ENCODE results near the gene USH2A.

The USH2A gene

GRCh38 chr1:215865060-215865459 is 558.2 kb downstream of the USH2A start:
- H3K9me2 ChIP-seq (replicated peaks; ENCODE audit: insufficient read depth, low read length), result no peaks in the 10 kb centered on the region
- no peak overlapping the region for H3K9ac ChIP-seq (ENCODE audit: low read length)
- H2AFZ ChIP-seq (ENCODE audit: low read depth, low read length, severe bottlenecking), result no peak overlapping the region
- no peak overlapping the region for H3K4me2 ChIP-seq (ENCODE audit: low read depth, low read length, poor library complexity, severe bottlenecking)
- no peak overlapping the region for H3K27ac ChIP-seq (ENCODE audit: low read depth, low read length)
- no peaks in the 10 kb centered on the region for H4K20me1 ChIP-seq (ENCODE audit: low read depth, low read length)
- H3K36me3 ChIP-seq (ENCODE audit: low read length), result no peaks in the 10 kb centered on the region
- H3K27me3 ChIP-seq (ENCODE audit: low read length), result no peaks in the 10 kb centered on the region
- H3K79me2 ChIP-seq (ENCODE audit: insufficient read depth, low read length), result no peaks in the 10 kb centered on the region
- no peak overlapping the region for H3K4me3 ChIP-seq (ENCODE audit: insufficient read depth, low read length, poor library complexity, severe bottlenecking)
- H3K9me3 ChIP-seq (ENCODE audit: insufficient read depth, low read length), result no peaks in the 10 kb centered on the region
- H3F3A ChIP-seq (ENCODE audit: insufficient read depth), result no peaks in the 10 kb centered on the region
- TF ChIP-seq CTCF (IDR thresholded peaks at IDR 0.05; ENCODE audit: insufficient read depth, low read length, poor library complexity, severe bottlenecking), result no peak
- no peak for TF ChIP-seq EZH2phosphoT487 (conservative IDR thresholded peaks at IDR 0.05; ENCODE audit: low read length)

DNA sequence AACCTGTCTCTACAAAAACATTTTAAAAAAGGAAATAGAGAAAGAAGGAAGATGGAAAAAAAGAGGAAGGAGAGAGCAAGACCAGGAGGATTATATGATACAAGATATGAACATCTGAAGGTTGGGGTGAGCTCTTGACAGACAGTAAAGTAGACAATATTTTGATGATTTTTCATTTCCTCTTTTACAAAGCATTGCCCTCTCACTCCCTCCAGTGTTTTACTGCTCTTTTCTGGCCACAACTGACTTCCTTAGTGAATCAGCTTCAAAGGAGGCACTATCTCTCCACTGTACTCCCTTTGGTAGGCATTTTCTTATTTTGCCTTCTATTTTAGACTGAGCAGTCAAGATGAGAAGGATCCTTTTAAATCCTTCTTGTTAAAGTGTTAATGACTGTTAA is 559.5 kb downstream of the USH2A start:
- no peak for TF ChIP-seq EZH2phosphoT487 (conservative IDR thresholded peaks at IDR 0.05; ENCODE audit: low read length)
- no peak for TF ChIP-seq CTCF (IDR thresholded peaks at IDR 0.05; ENCODE audit: insufficient read depth, low read length, poor library complexity, severe bottlenecking)
- H3K36me3 ChIP-seq (ENCODE audit: low read length), result no peaks in the 10 kb centered on the region

DNA sequence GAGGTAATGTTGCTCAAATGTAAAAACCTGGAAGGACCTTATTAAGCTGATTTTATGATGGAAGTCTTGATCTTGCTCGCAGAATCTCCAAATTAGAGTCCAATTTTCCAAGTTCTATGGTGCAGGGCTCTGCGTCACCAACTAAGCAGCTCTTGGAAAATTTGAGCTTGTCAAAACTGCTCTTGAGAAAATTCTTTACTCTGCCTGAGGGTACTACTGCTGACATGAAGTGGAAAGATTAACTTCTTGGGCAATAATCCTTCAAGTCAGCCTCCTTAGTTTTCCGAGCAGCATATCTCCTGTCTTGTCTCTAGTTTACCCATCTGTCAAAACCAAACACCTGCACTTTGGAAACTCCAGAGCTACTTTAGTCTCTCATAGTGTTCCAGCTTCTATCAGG is 562.4 kb downstream of the USH2A start:
- Histone ChIP-seq H3K36me3 (ENCODE audit: low read length) (no peaks in the 10 kb centered on the region), H3K9ac (ENCODE audit: low read length) (no peak overlapping the region), H3K9me3 (ENCODE audit: insufficient read depth, low read length) (no peaks in the 10 kb centered on the region), H3K4me2 (ENCODE audit: low read depth, low read length, poor library complexity, severe bottlenecking) (no peak overlapping the region), H3F3A (ENCODE audit: insufficient read depth) (no peaks in the 10 kb centered on the region), H4K20me1 (ENCODE audit: low read depth, low read length) (no peaks in the 10 kb centered on the region), H3K79me2 (ENCODE audit: insufficient read depth, low read length) (no peaks in the 10 kb centered on the region), H2AFZ (ENCODE audit: low read depth, low read length, severe bottlenecking) (no peak overlapping the region), H3K4me3 (ENCODE audit: insufficient read depth, low read length, poor library complexity, severe bottlenecking) (no peak overlapping the region), H3K9me2 (replicated peaks; ENCODE audit: insufficient read depth, low read length) (no peaks in the 10 kb centered on the region), H3K27ac (ENCODE audit: low read depth, low read length) (no peak overlapping the region), H3K27me3 (ENCODE audit: low read length) (no peaks in the 10 kb centered on the region)
- no peak for TF ChIP-seq CTCF (IDR thresholded peaks at IDR 0.05; ENCODE audit: insufficient read depth, low read length, poor library complexity, severe bottlenecking)
- no peak for TF ChIP-seq EZH2phosphoT487 (conservative IDR thresholded peaks at IDR 0.05; ENCODE audit: low read length)

More for the DNA sequence above, 559.5 kb downstream of the USH2A start:
- Histone ChIP-seq H3K27ac (ENCODE audit: low read depth, low read length) (no peak overlapping the region), H4K20me1 (ENCODE audit: low read depth, low read length) (no peaks in the 10 kb centered on the region), H3K9me3 (ENCODE audit: insufficient read depth, low read length) (no peaks in the 10 kb centered on the region), H3K9me2 (replicated peaks; ENCODE audit: insufficient read depth, low read length) (no peaks in the 10 kb centered on the region), H3K9ac (ENCODE audit: low read length) (no peak overlapping the region), H3K4me2 (ENCODE audit: low read depth, low read length, poor library complexity, severe bottlenecking) (no peak overlapping the region), H3F3A (ENCODE audit: insufficient read depth) (no peaks in the 10 kb centered on the region), H3K27me3 (ENCODE audit: low read length) (no peaks in the 10 kb centered on the region), H3K4me3 (ENCODE audit: insufficient read depth, low read length, poor library complexity, severe bottlenecking) (no peak overlapping the region), H2AFZ (ENCODE audit: low read depth, low read length, severe bottlenecking) (no peak overlapping the region), H3K79me2 (ENCODE audit: insufficient read depth, low read length) (no peaks in the 10 kb centered on the region)

Data from SU-DHL-6 (cell line).